Subcutaneous abdominal adipose tissue (tissue), 5 donors: Measurements from ENCODE around the gene NME4.

Source experiments
- H3K27ac ChIP-seq: one replicate; pipeline ENCODE4 v1.7.0; 2013; ENCODE audit warnings: low read depth, mild to moderate bottlenecking, inconsistent platforms, low read length, moderate library complexity
- H3K27me3 ChIP-seq, 5 donors: one replicate each; pipeline ENCODE4 v1.7.0; 2013; ENCODE audit warnings: low read length in 5 of 5, inconsistent platforms in 1 of 5; ENCODE audit not compliant: control insufficient read depth in 5 of 5, insufficient read depth in 4 of 5
- H3K36me3 ChIP-seq, 5 donors: one replicate each; pipeline ENCODE4 v1.7.0; 2013; ENCODE audit warnings: low read length in 5 of 5; ENCODE audit not compliant: control insufficient read depth in 5 of 5, insufficient read depth in 5 of 5
- H3K4me1 ChIP-seq, 5 donors: one replicate each; pipeline ENCODE4 v1.7.0; 2013; ENCODE audit warnings: low read length in 5 of 5, mild to moderate bottlenecking in 3 of 5, moderate library complexity in 1 of 5; ENCODE audit not compliant: control insufficient read depth in 5 of 5, insufficient read depth in 5 of 5
- H3K4me3 ChIP-seq, 5 donors: one replicate each; pipeline ENCODE4 v1.7.0; 2013; ENCODE audit warnings: low read length in 5 of 5, low read depth in 1 of 5
- H3K9ac ChIP-seq, 5 donors: one replicate each; pipeline ENCODE4 v1.7.0; 2013; ENCODE audit warnings: low read length in 5 of 5, mild to moderate bottlenecking in 4 of 5, moderate library complexity in 3 of 5
- H3K9me3 ChIP-seq, 5 donors: one replicate each; pipeline ENCODE4 v1.7.0; 2013; ENCODE audit warnings: low read length in 5 of 5; ENCODE audit not compliant: control insufficient read depth in 5 of 5
- donor health status: healthy.
- donor health status: healthy.
- donor health status: healthy.
- donor health status: healthy.
- donor health status: healthy.

The NME4 gene

GRCh38 chr16:396605-397004 is 394 bp upstream of the NME4 start:
- peak overlapping the region; percentile 70 for H3K27ac ChIP-seq
- no peaks in the 10 kb centered on the region for H3K27me3 ChIP-seq
- peak overlapping the region in 3 of 5 donors; percentile 37 to 56 (median 48) for H3K9ac ChIP-seq
- peak overlapping the region; percentile 61 to 85 (median 70) for H3K4me3 ChIP-seq
- peaks cover 0 to 4% (median 3%) of the 10 kb centered on the region in 5 donors for H3K9me3 ChIP-seq
- H3K36me3 ChIP-seq = peaks cover 0 to 11% (median 8%) of the 10 kb centered on the region in 5 donors
- peaks cover 0 to 34% (median 23%) of the 10 kb centered on the region in 5 donors for H3K4me1 ChIP-seq

- Histone ChIP-seq H3K27me3 (no peaks in the 10 kb centered on the region), H3K4me3 (no peak overlapping the region), H3K9ac (peak overlapping the region in 1 of 5 donors; percentile 35)
Observed at GRCh38 chr16:397736-398332, 835 bp downstream of the NME4 start.

GRCh38 chr16:398561-399339 is 1.8 kb downstream of the NME4 start:
- H3K36me3 ChIP-seq = peaks cover 0 to 11% (median 8%) of the 10 kb centered on the region in 5 donors
- H3K27me3 ChIP-seq = no peaks in the 10 kb centered on the region
- H3K9me3 ChIP-seq = no peaks in the 10 kb centered on the region
- H3K9ac ChIP-seq = no peak overlapping the region
- H3K27ac ChIP-seq = no peak overlapping the region
- no peak overlapping the region for H3K4me3 ChIP-seq
- H3K4me1 ChIP-seq = peaks cover 0 to 40% (median 26%) of the 10 kb centered on the region in 5 donors

More at GRCh38 chr16:397736-398332, 835 bp downstream of the NME4 start:
- H3K4me1 ChIP-seq = peaks cover 0 to 40% (median 26%) of the 10 kb centered on the region in 5 donors
- peaks cover 0 to 11% (median 8%) of the 10 kb centered on the region in 5 donors for H3K36me3 ChIP-seq
- no peaks in the 10 kb centered on the region for H3K9me3 ChIP-seq
- no peak overlapping the region for H3K27ac ChIP-seq

GRCh38 chr16:399340-400019 is 2.5 kb downstream of the NME4 start:
- H3K4me1 ChIP-seq = peaks cover 0 to 40% (median 26%) of the 10 kb centered on the region in 5 donors

GRCh38 chr16:400061-400591 is 3.1 kb downstream of the NME4 start:
- Histone ChIP-seq H3K27me3 (no peaks in the 10 kb centered on the region), H3K9ac (peak overlapping the region in 4 of 5 donors; percentile 59 to 94 (median 82)), H3K4me1 (peaks cover 0 to 40% (median 26%) of the 10 kb centered on the region in 5 donors), H3K9me3 (no peaks in the 10 kb centered on the region), H3K27ac (no peak overlapping the region), H3K4me3 (peak overlapping the region; percentile 17 to 83 (median 77)), H3K36me3 (peaks cover 0 to 11% (median 8%) of the 10 kb centered on the region in 5 donors)

More at GRCh38 chr16:399340-400019, 2.5 kb downstream of the NME4 start:
- no peak overlapping the region for H3K4me3 ChIP-seq
- H3K36me3 ChIP-seq = peaks cover 0 to 11% (median 8%) of the 10 kb centered on the region in 5 donors
- H3K9ac ChIP-seq = peak overlapping the region in 1 of 5 donors; percentile 85
- no peak overlapping the region for H3K27ac ChIP-seq
- H3K9me3 ChIP-seq = no peaks in the 10 kb centered on the region
- no peaks in the 10 kb centered on the region for H3K27me3 ChIP-seq

GRCh38 chr16:401468-402348 is 4.7 kb downstream of the NME4 start, which contains the start of gene DECR2:
TSS of gene DECR2 (plus strand) at chr16:401885. CDS start at chr16:401964, 79 bp downstream.
- Histone ChIP-seq H3K36me3 (peaks cover 0 to 11% (median 8%) of the 10 kb centered on the region in 5 donors), H3K4me1 (peaks cover 0 to 31% (median 20%) of the 10 kb centered on the region in 5 donors), H3K4me3 (peak within 1 kb of the TSS; percentile 29 to 83 (median 77)), H3K27ac (peak within 1 kb of the TSS; percentile 72), H3K27me3 (no peaks in the 10 kb centered on the region), H3K9ac (peak within 1 kb of the TSS in 4 of 5 donors; percentile 64 to 94 (median 82)), H3K9me3 (no peaks in the 10 kb centered on the region)

GRCh38 chr16:404971-405486 is 8.0 kb downstream of the NME4 start:
- Histone ChIP-seq H3K36me3 (peaks cover 0 to 13% (median 10%) of the 10 kb centered on the region in 5 donors), H3K4me3 (no peak overlapping the region), H3K4me1 (peaks cover 0 to 18% (median 14%) of the 10 kb centered on the region in 5 donors), H3K27ac (no peak overlapping the region), H3K9me3 (no peaks in the 10 kb centered on the region), H3K9ac (no peak overlapping the region), H3K27me3 (no peaks in the 10 kb centered on the region)

GRCh38 chr16:405548-406506 is 8.8 kb downstream of the NME4 start:
- H3K9me3 ChIP-seq = no peaks in the 10 kb centered on the region
- H3K36me3 ChIP-seq = peaks cover 0 to 19% (median 12%) of the 10 kb centered on the region in 5 donors
- no peak overlapping the region for H3K9ac ChIP-seq
- no peak overlapping the region for H3K4me3 ChIP-seq
- peaks cover 0 to 10% (median 6%) of the 10 kb centered on the region in 5 donors for H3K4me1 ChIP-seq
- no peaks in the 10 kb centered on the region for H3K27me3 ChIP-seq
- H3K27ac ChIP-seq = no peak overlapping the region
